ENCODE data around the gene SNTA1.

GRCh38 chr20:33411242-33411641 lies 32.3 kb downstream of the SNTA1 start:
- TF ChIP-seq EZH2 (IDR thresholded peaks at IDR 0.05; ENCODE audit: low read length, missing control alignments) (no peak), CTCF (conservative IDR thresholded peaks at IDR 0.05 in 1 of 2, IDR thresholded peaks at IDR 0.05 in 1 of 2; ENCODE audit: low read depth in 1 of 2, low read length in 2 of 2) (no peak)
